22Rv1 (cell line): ENCODE results near the gene ARMC6.

Experiments used
- CTCF ChIP-seq: fragments of 450-650 bp; IDR thresholded peaks from 2 replicates; pipeline ENCODE4 v1.5.1; 2017; ENCODE audit warnings: mild to moderate bottlenecking
- ZFX ChIP-seq: fragments of 450-650 bp; IDR thresholded peaks from 2 replicates; pipeline ENCODE4 v1.6.1; 2017; ENCODE audit warnings: antibody characterized with exemption, borderline replicate concordance

- TF ChIP-seq CTCF (no peak), ZFX (no peak)
Measured at GRCh38 chr19:18990128-18990708, 43.2 kb upstream of the ARMC6 start.
